ENCODE data around the gene ICOS.

DNA sequence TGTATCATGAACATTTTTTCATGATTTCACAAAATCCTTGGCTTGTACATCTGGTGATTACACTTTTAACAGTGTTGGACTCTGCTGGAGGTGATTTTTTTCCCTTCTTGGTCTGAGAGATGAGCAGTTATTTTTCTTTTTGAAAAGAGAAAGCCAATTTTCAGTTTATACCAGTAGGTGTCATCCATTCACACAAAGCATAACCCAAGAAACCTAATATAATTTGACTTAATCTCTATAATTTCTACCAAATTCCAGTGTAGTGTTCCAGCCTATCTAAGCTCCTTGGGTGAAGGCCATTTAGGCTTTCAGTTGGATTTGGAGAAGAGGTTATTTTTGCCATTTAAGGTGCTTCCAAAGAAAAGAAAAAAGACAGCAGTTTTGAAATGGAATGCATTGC, 7.7 kb upstream of the ICOS start:
- TF ChIP-seq, protein P1, sequence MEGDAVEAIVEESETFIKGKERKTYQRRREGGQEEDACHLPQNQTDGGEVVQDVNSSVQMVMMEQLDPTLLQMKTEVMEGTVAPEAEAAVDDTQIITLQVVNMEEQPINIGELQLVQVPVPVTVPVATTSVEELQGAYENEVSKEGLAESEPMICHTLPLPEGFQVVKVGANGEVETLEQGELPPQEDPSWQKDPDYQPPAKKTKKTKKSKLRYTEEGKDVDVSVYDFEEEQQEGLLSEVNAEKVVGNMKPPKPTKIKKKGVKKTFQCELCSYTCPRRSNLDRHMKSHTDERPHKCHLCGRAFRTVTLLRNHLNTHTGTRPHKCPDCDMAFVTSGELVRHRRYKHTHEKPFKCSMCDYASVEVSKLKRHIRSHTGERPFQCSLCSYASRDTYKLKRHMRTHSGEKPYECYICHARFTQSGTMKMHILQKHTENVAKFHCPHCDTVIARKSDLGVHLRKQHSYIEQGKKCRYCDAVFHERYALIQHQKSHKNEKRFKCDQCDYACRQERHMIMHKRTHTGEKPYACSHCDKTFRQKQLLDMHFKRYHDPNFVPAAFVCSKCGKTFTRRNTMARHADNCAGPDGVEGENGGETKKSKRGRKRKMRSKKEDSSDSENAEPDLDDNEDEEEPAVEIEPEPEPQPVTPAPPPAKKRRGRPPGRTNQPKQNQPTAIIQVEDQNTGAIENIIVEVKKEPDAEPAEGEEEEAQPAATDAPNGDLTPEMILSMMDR (conservative IDR thresholded peaks at IDR 0.05; ENCODE audit: low read depth, low read length) = peak; percentile 35
- TF ChIP-seq, protein P2, sequence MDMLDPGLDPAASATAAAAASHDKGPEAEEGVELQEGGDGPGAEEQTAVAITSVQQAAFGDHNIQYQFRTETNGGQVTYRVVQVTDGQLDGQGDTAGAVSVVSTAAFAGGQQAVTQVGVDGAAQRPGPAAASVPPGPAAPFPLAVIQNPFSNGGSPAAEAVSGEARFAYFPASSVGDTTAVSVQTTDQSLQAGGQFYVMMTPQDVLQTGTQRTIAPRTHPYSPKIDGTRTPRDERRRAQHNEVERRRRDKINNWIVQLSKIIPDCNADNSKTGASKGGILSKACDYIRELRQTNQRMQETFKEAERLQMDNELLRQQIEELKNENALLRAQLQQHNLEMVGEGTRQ (IDR thresholded peaks at IDR 0.05; ENCODE audit: low read depth, low read length) = no peak
- no peak for TF ChIP-seq RFX5 (IDR thresholded peaks at IDR 0.05; ENCODE audit: low read depth, low read length)

All from IMR-90 (cell line).